Tibial artery (tissue), 4 donors: Measurements from ENCODE around the gene TOPORS.

Source experiments
- DNase-seq, 2 donors: peaks; one replicate each; pipeline ENCODE4 v3.0.0-alpha.2; 2019
- H3K27ac ChIP-seq, 2 donors: fragments of 200-600 bp; sonication (generic) in 1 of 2; 1 replicate in 1 of 2; 2 replicates in 1 of 2; pipeline ENCODE4 v1.5.1; 2018 to 2019; ENCODE audit warnings: mild to moderate bottlenecking in 1 of 2
- H3K27me3 ChIP-seq, 2 donors: fragments of 200-600 bp; sonication (generic) in 1 of 2; one replicate each; pipeline versions ENCODE4 v1.5.1 to v1.6.0; 2016 to 2019
- H3K36me3 ChIP-seq, 3 donors: fragments of 200-600 bp; sonication (generic) in 2 of 3; one replicate each; pipeline ENCODE4 v1.5.1; 2016 to 2019; ENCODE audit warnings: mild to moderate bottlenecking in 2 of 3
- H3K4me1 ChIP-seq, 4 donors: fragments of 200-600 bp; sonication (generic) in 2 of 4; 1 replicate in 3 of 4; 2 replicates in 1 of 4; pipeline ENCODE4 v1.5.1; 2016 to 2019
- H3K4me3 ChIP-seq, 2 donors: fragments of 200-600 bp; sonication (generic) in 1 of 2; 1 replicate in 1 of 2; 2 replicates in 1 of 2; pipeline ENCODE4 v1.5.1; 2018 to 2019; ENCODE audit warnings: mild to moderate bottlenecking in 2 of 2
- H3K9me3 ChIP-seq, 3 donors: fragments of 200-600 bp; sonication (generic) in 1 of 3; one replicate each; pipeline ENCODE4 v1.5.1; 2016 to 2019
- CTCF ChIP-seq, 2 experiments: fragments of 200-600 bp in 1 of 2; fragments of 450-650 bp in 1 of 2; IDR thresholded peaks; one replicate each; pipeline ENCODE4 v1.5.1; 2017 to 2019; ENCODE audit warnings: antibody characterized with exemption in 2 of 2, mild to moderate bottlenecking in 1 of 2, moderate library complexity in 1 of 2
- intact Hi-C: fragments of 100-400 bp; cut with DNase I; formaldehyde crosslinking; loops from one replicate; pipeline ENCODE4 v1.15.0; 2023; ENCODE audit warnings: low total_unique reads

TOPORS gene

GRCh38 chr9:32500768-32501167 is 51.6 kb downstream of the TOPORS start:
- H3K36me3 ChIP-seq, result peaks cover 16 to 37% (median 34%) of the 10 kb centered on the region in 3 donors
- no peak for DNase-seq
- no peaks in the 10 kb centered on the region for H3K4me1 ChIP-seq
- H3K27me3 ChIP-seq, result no peaks in the 10 kb centered on the region
- H3K4me3 ChIP-seq, result no peak overlapping the region
- intact Hi-C loops, result no loop called here
- TF ChIP-seq CTCF (IDR thresholded peaks at IDR 0.05), result no peak
- no peak overlapping the region for H3K27ac ChIP-seq
- no peaks in the 10 kb centered on the region for H3K9me3 ChIP-seq

DNA sequence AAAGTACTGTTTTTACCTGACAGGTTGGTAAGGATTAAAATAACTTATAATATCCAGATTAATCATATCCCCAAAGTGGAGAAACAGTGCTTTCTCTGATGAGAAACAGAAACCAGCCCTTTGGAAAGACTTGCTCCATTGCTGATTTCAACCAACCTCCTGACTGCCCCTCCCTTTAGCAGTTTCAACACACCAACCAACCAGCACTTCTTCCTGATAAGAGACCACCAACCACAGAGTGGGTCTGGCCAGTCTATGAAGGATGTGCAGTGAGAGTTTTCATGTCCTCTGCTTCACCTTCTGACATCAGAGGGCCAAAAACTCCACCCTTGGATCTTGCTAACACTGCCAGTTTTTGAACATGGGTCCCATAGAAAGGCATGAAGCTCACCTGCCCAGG is 54.5 kb downstream of the TOPORS start:
- intact Hi-C loops, result no loop called here
- no peak for TF ChIP-seq CTCF (IDR thresholded peaks at IDR 0.05)
- DNase-seq, result no peak
- H3K4me1 ChIP-seq, result no peaks in the 10 kb centered on the region
- no peak overlapping the region for H3K27ac ChIP-seq
- H3K9me3 ChIP-seq, result no peaks in the 10 kb centered on the region
- no peak overlapping the region for H3K4me3 ChIP-seq
- H3K36me3 ChIP-seq, result peaks cover 16 to 42% (median 42%) of the 10 kb centered on the region in 3 donors
- H3K27me3 ChIP-seq, result no peaks in the 10 kb centered on the region

GRCh38 chr9:32490601-32491000 is 61.8 kb downstream of the TOPORS start:
- Histone ChIP-seq H3K4me1 (no peaks in the 10 kb centered on the region), H3K4me3 (no peak overlapping the region), H3K27ac (no peak overlapping the region), H3K9me3 (no peaks in the 10 kb centered on the region), H3K27me3 (no peaks in the 10 kb centered on the region), H3K36me3 (peaks cover 27 to 53% (median 46%) of the 10 kb centered on the region in 3 donors)
- TF ChIP-seq CTCF (IDR thresholded peaks at IDR 0.05), result no peak
- DNase-seq, result no peak
- intact Hi-C loops, result no loop called here
